ENCODE results near the gene PARD6A.

PARD6A gene

DNA sequence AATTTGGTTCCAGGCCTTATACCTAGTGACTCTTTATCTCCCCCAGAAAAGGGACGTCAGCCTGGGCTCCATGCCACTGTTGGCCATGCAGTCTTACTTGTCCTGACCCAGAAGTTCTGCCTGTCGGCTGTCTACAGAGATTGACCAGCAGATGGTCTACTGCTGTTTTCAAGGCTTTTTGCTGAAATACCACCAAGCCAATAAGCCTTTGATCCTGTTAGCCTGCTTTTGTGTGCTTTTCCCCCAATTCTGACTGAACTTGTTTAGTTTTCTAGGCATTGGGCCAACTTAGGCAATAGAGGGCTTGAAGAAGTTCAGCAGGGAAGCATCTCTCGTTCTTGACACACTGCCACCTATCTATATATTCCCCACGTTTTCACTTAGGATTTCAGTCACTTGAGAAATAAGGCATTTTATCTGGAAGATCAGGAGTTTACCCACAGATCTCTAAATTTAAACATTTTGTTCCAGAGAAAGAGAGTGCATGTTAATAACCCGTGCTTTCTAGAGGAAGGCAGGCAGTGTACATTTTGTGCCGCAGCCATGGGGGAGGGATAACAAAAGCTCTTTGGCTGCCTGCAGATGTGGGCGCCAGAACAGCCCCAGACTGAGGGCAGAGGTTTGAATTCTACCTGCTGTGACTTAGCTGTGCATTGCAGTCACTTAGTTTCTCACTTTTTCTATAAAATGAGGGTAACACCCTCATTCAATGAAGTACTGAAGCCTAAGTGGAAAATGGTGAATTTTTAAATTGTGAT lies 28.2 kb upstream of the PARD6A start:
- Histone ChIP-seq H3K27ac (ENCODE audit: low read length) (no peak overlapping the region), H3K4me2 (ENCODE audit: insufficient read depth, low read length) (no peak overlapping the region), H3K27me3 (ENCODE audit: insufficient read depth, low read length, poor library complexity) (no peaks in the 10 kb centered on the region), H4K20me1 (ENCODE audit: insufficient read depth, low read length) (peaks cover 33% of the 10 kb centered on the region; the same call in 1 of the 2 replicates), H3K4me3 (ENCODE audit: low read depth in 1 of 2, low read length in 2 of 2) (no peak overlapping the region), H3K9me3 (ENCODE audit: insufficient read depth, low read length, severe bottlenecking) (no peaks in the 10 kb centered on the region), H3K4me1 (ENCODE audit: insufficient read depth, low read length) (no peaks in the 10 kb centered on the region), H3K9ac (ENCODE audit: low read depth, low read length) (no peak overlapping the region), H3K36me3 (ENCODE audit: insufficient read depth, low read length) (peaks cover 94% of the 10 kb centered on the region), H2AFZ (ENCODE audit: low read depth, low read length) (no peak overlapping the region), H3K79me2 (ENCODE audit: insufficient read depth, low read length) (peaks cover 52% of the 10 kb centered on the region)
- DNase-seq, result no peak
- ATAC-seq (ENCODE audit: insufficient read depth, low read depth), result no peak
- TF ChIP-seq EZH2 (IDR thresholded peaks at IDR 0.05; ENCODE audit: borderline replicate concordance, low read depth, low read length, severe bottlenecking), result no peak
- no peak for TF ChIP-seq CTCF (IDR thresholded peaks at IDR 0.05; ENCODE audit: borderline replicate concordance, extremely low read depth, low read length, poor library complexity, severe bottlenecking)

DNA sequence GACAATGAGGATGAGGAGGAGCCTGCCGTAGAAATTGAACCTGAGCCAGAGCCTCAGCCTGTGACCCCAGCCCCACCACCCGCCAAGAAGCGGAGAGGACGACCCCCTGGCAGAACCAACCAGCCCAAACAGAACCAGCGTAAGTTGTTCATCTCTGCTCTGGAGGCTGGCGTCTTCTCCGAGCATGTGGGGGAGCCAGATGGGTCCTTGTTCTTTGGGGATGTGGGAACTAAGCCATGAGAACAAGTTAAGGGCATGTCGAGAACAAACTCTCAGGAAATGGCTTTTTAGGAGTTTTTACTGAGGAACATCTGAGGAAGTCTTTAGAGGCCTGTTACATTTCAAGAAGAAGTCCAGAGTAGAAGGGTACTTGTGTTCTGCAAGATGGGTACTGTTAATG lies 24.0 kb upstream of the PARD6A start:
- no peak overlapping the region for H2AFZ ChIP-seq (ENCODE audit: low read depth, low read length)
- peaks cover 33% of the 10 kb centered on the region; the same call in 1 of the 2 replicates for H4K20me1 ChIP-seq (ENCODE audit: insufficient read depth, low read length)
- H3K4me3 ChIP-seq (ENCODE audit: low read depth in 1 of 2, low read length in 2 of 2), result no peak overlapping the region
- no peak for DNase-seq
- H3K4me1 ChIP-seq (ENCODE audit: insufficient read depth, low read length), result no peaks in the 10 kb centered on the region
- H3K9ac ChIP-seq (ENCODE audit: low read depth, low read length), result no peak overlapping the region
- ATAC-seq (ENCODE audit: insufficient read depth, low read depth), result no peak
- H3K27me3 ChIP-seq (ENCODE audit: insufficient read depth, low read length, poor library complexity), result no peaks in the 10 kb centered on the region
- H3K36me3 ChIP-seq (ENCODE audit: insufficient read depth, low read length), result peaks cover 77% of the 10 kb centered on the region
- H3K27ac ChIP-seq (ENCODE audit: low read length), result no peak overlapping the region
- TF ChIP-seq CTCF (IDR thresholded peaks at IDR 0.05; ENCODE audit: borderline replicate concordance, extremely low read depth, low read length, poor library complexity, severe bottlenecking), result no peak
- no peak for TF ChIP-seq EZH2 (IDR thresholded peaks at IDR 0.05; ENCODE audit: borderline replicate concordance, low read depth, low read length, severe bottlenecking)
- H3K4me2 ChIP-seq (ENCODE audit: insufficient read depth, low read length), result no peak overlapping the region
- H3K79me2 ChIP-seq (ENCODE audit: insufficient read depth, low read length), result peaks cover 26% of the 10 kb centered on the region
- H3K9me3 ChIP-seq (ENCODE audit: insufficient read depth, low read length, severe bottlenecking), result no peaks in the 10 kb centered on the region

DNA sequence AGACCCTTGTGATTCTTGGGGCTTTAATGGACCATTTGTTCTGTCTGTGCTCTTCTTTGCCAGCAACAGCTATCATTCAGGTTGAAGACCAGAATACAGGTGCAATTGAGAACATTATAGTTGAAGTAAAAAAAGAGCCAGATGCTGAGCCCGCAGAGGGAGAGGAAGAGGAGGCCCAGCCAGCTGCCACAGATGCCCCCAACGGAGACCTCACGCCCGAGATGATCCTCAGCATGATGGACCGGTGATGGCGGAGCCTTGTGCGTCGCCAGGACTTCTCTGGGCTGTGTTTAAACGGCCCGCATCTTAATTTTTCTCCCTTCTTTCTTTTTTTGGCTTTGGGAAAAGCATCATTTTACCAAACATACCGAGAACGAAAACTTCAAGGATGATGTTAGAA lies 23.1 kb upstream of the PARD6A start:
- DNase-seq (no peak), ATAC-seq (ENCODE audit: insufficient read depth, low read depth) (no peak)
- Histone ChIP-seq H3K36me3 (ENCODE audit: insufficient read depth, low read length) (peaks cover 68% of the 10 kb centered on the region), H3K27me3 (ENCODE audit: insufficient read depth, low read length, poor library complexity) (no peaks in the 10 kb centered on the region), H3K27ac (ENCODE audit: low read length) (no peak overlapping the region), H3K79me2 (ENCODE audit: insufficient read depth, low read length) (peaks cover 19% of the 10 kb centered on the region), H2AFZ (ENCODE audit: low read depth, low read length) (no peak overlapping the region), H3K9ac (ENCODE audit: low read depth, low read length) (no peak overlapping the region), H3K9me3 (ENCODE audit: insufficient read depth, low read length, severe bottlenecking) (no peaks in the 10 kb centered on the region), H4K20me1 (ENCODE audit: insufficient read depth, low read length) (peaks cover 26% of the 10 kb centered on the region; the same call in 1 of the 2 replicates), H3K4me3 (ENCODE audit: low read depth in 1 of 2, low read length in 2 of 2) (no peak overlapping the region), H3K4me2 (ENCODE audit: insufficient read depth, low read length) (no peak overlapping the region), H3K4me1 (ENCODE audit: insufficient read depth, low read length) (no peaks in the 10 kb centered on the region)
- no peak for TF ChIP-seq CTCF (IDR thresholded peaks at IDR 0.05; ENCODE audit: borderline replicate concordance, extremely low read depth, low read length, poor library complexity, severe bottlenecking)
- TF ChIP-seq EZH2 (IDR thresholded peaks at IDR 0.05; ENCODE audit: borderline replicate concordance, low read depth, low read length, severe bottlenecking), result no peak
